ENCODE measurements around the gene KCTD12. TPM values are rescaled to one million over a fixed set of nuclear protein-coding genes. Genes with fewer than 3 reads are reported as not detected.

Gene KCTD12
- total RNA-seq, 1 experiment from 2014 or later = 1.9 TPM

- Histone ChIP-seq H3K27ac (ENCODE audit: low read depth, low read length) (no peak overlapping the region), H4K20me1 (ENCODE audit: insufficient read depth) (no peaks in the 10 kb centered on the region), H2AFZ (ENCODE audit: low read depth, low read length, poor library complexity, severe bottlenecking) (no peak overlapping the region), H3K4me3 (replicated peaks in 1 of 2; ENCODE audit: low read depth in 1 of 2, low read length in 2 of 2) (no peak overlapping the region), H3K4me1 (ENCODE audit: control insufficient read depth in 1 of 2, insufficient read depth in 2 of 2, low read length in 2 of 2) (no peaks in the 10 kb centered on the region), H3K9ac (ENCODE audit: low read length) (no peak overlapping the region), H3K27me3 (ENCODE audit: insufficient read depth, low read length) (no peaks in the 10 kb centered on the region; the same call in 1 of the 2 replicates), H3K9me2 (ENCODE audit: insufficient read depth) (no peaks in the 10 kb centered on the region), H3K36me3 (ENCODE audit: control insufficient read depth in 1 of 2, insufficient read depth in 2 of 2, low read length in 2 of 2) (no peaks in the 10 kb centered on the region), H3K4me2 (ENCODE audit: low read length) (no peak overlapping the region), H3K9me3 (ENCODE audit: control insufficient read depth in 1 of 2, insufficient read depth in 1 of 2, low read depth in 1 of 2, low read length in 2 of 2) (no peaks in the 10 kb centered on the region), H3K79me2 (ENCODE audit: insufficient read depth, low read length) (no peaks in the 10 kb centered on the region)
- intact Hi-C loops (cut with micrococcal nuclease) = no loop called here
- ChIA-PET CTCF (no interaction called here), RAD21 (ENCODE audit: low non-redundant PET in 1 of 2, low total read pairs in 2 of 2, uncharacterized antibody in 2 of 2, unreplicated experiment in 2 of 2) (no interaction called here), POLR2A (no interaction called here)
- ATAC-seq (no peak), DNase-seq (ENCODE audit: low read depth, low spot score) (no peak)
- no peak for TF ChIP-seq POLR2AphosphoS5 (IDR thresholded peaks at IDR 0.05; ENCODE audit: low read depth, low read length)
- no peak for TF ChIP-seq YY1 (IDR thresholded peaks at IDR 0.05; ENCODE audit: extremely low read depth, insufficient replicate concordance, low read depth, low read length)
- no peak for TF ChIP-seq SRF (IDR thresholded peaks at IDR 0.05; ENCODE audit: low read depth)
- no TSS peak for BruUV-seq (replicated peaks)
Observed at GRCh38 chr13:76849493-76849892, 36.7 kb downstream of the KCTD12 start.

- ChIA-PET RAD21 (ENCODE audit: low non-redundant PET in 1 of 2, low total read pairs in 2 of 2, uncharacterized antibody in 2 of 2, unreplicated experiment in 2 of 2) (no interaction called here), CTCF (no interaction called here), POLR2A (no interaction called here)
- H4K20me1 ChIP-seq (ENCODE audit: insufficient read depth) = no peaks in the 10 kb centered on the region
- H2AFZ ChIP-seq (ENCODE audit: low read depth, low read length, poor library complexity, severe bottlenecking) = no peak overlapping the region
- no peaks in the 10 kb centered on the region for H3K79me2 ChIP-seq (ENCODE audit: insufficient read depth, low read length)
- H3K27me3 ChIP-seq (ENCODE audit: insufficient read depth, low read length) = no peaks in the 10 kb centered on the region; the same call in 1 of the 2 replicates
- ATAC-seq (no peak), DNase-seq (ENCODE audit: low read depth, low spot score) (no peak)
- no TSS peak for BruUV-seq (replicated peaks)
- H3K4me1 ChIP-seq (ENCODE audit: control insufficient read depth in 1 of 2, insufficient read depth in 2 of 2, low read length in 2 of 2) = no peaks in the 10 kb centered on the region
- no peak overlapping the region for H3K27ac ChIP-seq (ENCODE audit: low read depth, low read length)
- H3K36me3 ChIP-seq (ENCODE audit: control insufficient read depth in 1 of 2, insufficient read depth in 2 of 2, low read length in 2 of 2) = no peaks in the 10 kb centered on the region
- no peak overlapping the region for H3K4me3 ChIP-seq (replicated peaks in 1 of 2; ENCODE audit: low read depth in 1 of 2, low read length in 2 of 2)
- intact Hi-C loops (cut with micrococcal nuclease) = no loop called here
- no peak overlapping the region for H3K9ac ChIP-seq (ENCODE audit: low read length)
- TF ChIP-seq ELF1 (IDR thresholded peaks at IDR 0.05; ENCODE audit: borderline replicate concordance, low read depth) (no peak), POLR2AphosphoS5 (IDR thresholded peaks at IDR 0.05; ENCODE audit: low read depth, low read length) (no peak), ATF3 (IDR thresholded peaks at IDR 0.05) (no peak), ZBTB33 (IDR thresholded peaks at IDR 0.05; ENCODE audit: extremely low read depth, insufficient replicate concordance, low read length) (no peak), SRF (IDR thresholded peaks at IDR 0.05; ENCODE audit: low read depth) (no peak), RAD21 (IDR thresholded peaks at IDR 0.05; ENCODE audit: low read depth) (no peak), TCF7L2 (IDR thresholded peaks at IDR 0.05; ENCODE audit: borderline replicate concordance, extremely low read depth, insufficient read depth, insufficient read length) (no peak), ZNF274 (IDR thresholded peaks at IDR 0.05; ENCODE audit: low read depth, low read length) (no peak)
- H3K4me2 ChIP-seq (ENCODE audit: low read length) = no peak overlapping the region
- H3K9me2 ChIP-seq (ENCODE audit: insufficient read depth) = no peaks in the 10 kb centered on the region
- H3K9me3 ChIP-seq (ENCODE audit: control insufficient read depth in 1 of 2, insufficient read depth in 1 of 2, low read depth in 1 of 2, low read length in 2 of 2) = no peaks in the 10 kb centered on the region
Observed at GRCh38 chr13:76848596-76848995, 37.6 kb downstream of the KCTD12 start.
